Psoas muscle (tissue), 8 donors: ENCODE results near the gene ITGAV. TPM values are rescaled to one million over a fixed set of nuclear protein-coding genes. Genes with fewer than 3 reads are reported as not detected.

ENCODE experiments used
- ATAC-seq, 4 donors: fragments of 200-7000 bp; cut with Tn5 transposase; one replicate each; pipeline ENCODE4 v1.9.1; 2020; ENCODE audit warnings: moderate library complexity in 3 of 4, mild to moderate bottlenecking in 2 of 4
- DNase-seq, 2 donors: peaks; one replicate each; pipeline ENCODE4 v3.0.0-alpha.2; 2020
- H3K27ac ChIP-seq: fragments of 200-600 bp; one replicate; pipeline ENCODE4 v1.8.0; 2022
- H3K27me3 ChIP-seq, 3 donors: fragments of 200-600 bp in 1 of 3; one replicate each; pipeline versions ENCODE4 v1.6.1 to v1.8.0; 2013 to 2022; ENCODE audit warnings: low read length in 2 of 3, mild to moderate bottlenecking in 2 of 3, moderate library complexity in 1 of 3; ENCODE audit not compliant: insufficient read depth in 3 of 3
- H3K36me3 ChIP-seq, 2 donors: fragments of 200-600 bp in 1 of 2; one replicate each; pipeline versions ENCODE4 v1.6.1 to v1.8.0; 2013 to 2022; ENCODE audit warnings: low read depth in 1 of 2, mild to moderate bottlenecking in 1 of 2, moderate library complexity in 1 of 2; ENCODE audit not compliant: insufficient read depth in 1 of 2
- H3K4me1 ChIP-seq: fragments of 200-600 bp; one replicate; pipeline ENCODE4 v1.8.0; 2022
- H3K4me3 ChIP-seq: fragments of 200-600 bp; one replicate; pipeline ENCODE4 v1.8.0; 2022; ENCODE audit warnings: mild to moderate bottlenecking
- H3K9me3 ChIP-seq: fragments of 200-600 bp; one replicate; pipeline ENCODE4 v1.8.0; 2022
- CTCF ChIP-seq: fragments of 200-600 bp; IDR thresholded peaks from one replicate; pipeline ENCODE4 v1.8.0; 2022; ENCODE audit warnings: antibody characterized with exemption
- WGBS, 3 donors: extraction: QIAGEN DNeasy Blood & Tissue Kit; methylation state at CpG; one replicate each; pipeline versions ENCODE4 v1.1.6 to v1.1.7; 2013; 5-methylcytosine and 5-hydroxymethylcytosine counted together
- intact Hi-C, 2 donors: fragments of 100-400 bp; cut with DNase I; formaldehyde crosslinking; loops; one replicate each; pipeline versions ENCODE4 v1.11.0 to v1.14.2; 2022
- polyA plus RNA-seq, 3 donors: library from polyadenylated mRNA; stranded (reverse); fragments of 200-250 nt; gene quantifications; one replicate each; pipeline ENCODE4 v1.2.3, GENCODE V29; 2013
- total RNA-seq, 4 donors: library from RNA; stranded (reverse); fragmentation: NEBNext Ultra II Directional in 2 of 4; extraction: Animal tissue kit (Norgen Biotek cat#: 25700) in 2 of 4; gene quantifications; one replicate each; pipeline versions ENCODE4 v1.2.1 to v1.2.4, GENCODE V29; 2021 to 2023
- donor health status: healthy with polysubstance abuse.
- donor health status: DM: no; HTN: no; CAD: no; lungs with moderate emphysema.
- donor health status: Bipolar disorder and iron deficiency.
- donor health status: healthy.
- donor health status: DM: yes; HTN: yes; CAD: no.
- donor health status: DM: no; HTN: no; CAD: no.
- donor health status: DM: no; HTN: no; CAD: no.
- donor health status: DM: yes; HTN: yes; CAD: no.

ITGAV gene
- total and polyA plus RNA-seq, 7 donors = 4.6 to 67.4 (median 28.2) TPM

GRCh38 chr2:186554850-186555671 is 34.8 kb upstream of the ITGAV start:
- Histone ChIP-seq H3K4me1 (no peaks in the 10 kb centered on the region), H3K27me3 (no peaks in the 10 kb centered on the region), H3K27ac (no peak overlapping the region), H3K9me3 (no peaks in the 10 kb centered on the region), H3K36me3 (no peaks in the 10 kb centered on the region), H3K4me3 (no peak overlapping the region)
- no peak for TF ChIP-seq CTCF
- no peak for DNase-seq
- intact Hi-C loops = no loop called here
- ATAC-seq = no peak
- 62 to 74% (median 66%) methylated on average over 8 of the region's 8 CpGs for WGBS, 3 donors

- DNase-seq (no peak), ATAC-seq (no peak)
- Histone ChIP-seq H3K27me3 (no peaks in the 10 kb centered on the region), H3K36me3 (no peaks in the 10 kb centered on the region), H3K4me1 (no peaks in the 10 kb centered on the region), H3K27ac (no peak overlapping the region), H3K9me3 (no peaks in the 10 kb centered on the region), H3K4me3 (no peak overlapping the region)
- intact Hi-C loops = no loop called here
- TF ChIP-seq CTCF = no peak
- WGBS, 3 donors = 70 to 80% (median 75%) methylated on average over 2 of the region's 2 CpGs
Measured at GRCh38 chr2:186558512-186559276, 31.2 kb upstream of the ITGAV start.

- intact Hi-C loops = no loop called here
- H3K36me3 ChIP-seq = no peaks in the 10 kb centered on the region
- H3K27me3 ChIP-seq = no peaks in the 10 kb centered on the region
- H3K9me3 ChIP-seq = no peaks in the 10 kb centered on the region
- no peak overlapping the region for H3K27ac ChIP-seq
- H3K4me1 ChIP-seq = no peaks in the 10 kb centered on the region
- no peak for ATAC-seq
- TF ChIP-seq CTCF = no peak
- no peak overlapping the region for H3K4me3 ChIP-seq
- no peak for DNase-seq
Measured at GRCh38 chr2:186559370-186559769, 30.5 kb upstream of the ITGAV start.

- 71 to 90% (median 89%) methylated on average over 3 of the region's 3 CpGs for WGBS, 3 donors
- no peak for TF ChIP-seq CTCF
- Histone ChIP-seq H3K27me3 (no peaks in the 10 kb centered on the region), H3K36me3 (no peaks in the 10 kb centered on the region), H3K9me3 (no peaks in the 10 kb centered on the region), H3K27ac (no peak overlapping the region), H3K4me1 (no peaks in the 10 kb centered on the region), H3K4me3 (no peak overlapping the region)
- intact Hi-C loops = no loop called here
- no peak for ATAC-seq
- no peak for DNase-seq
Measured at GRCh38 chr2:186559848-186560247, 30.0 kb upstream of the ITGAV start.
